ENCODE results near the gene CNIH1. TPM values are rescaled to one million over a fixed set of nuclear protein-coding genes. Genes with fewer than 3 reads are reported as not detected.

The CNIH1 gene
- total RNA-seq, 1 experiment from 2014 or later, result 149 TPM

- no peak for DNase-seq (ENCODE audit: low read depth, low spot score)
- no peak overlapping the region for H3K4me3 ChIP-seq (replicated peaks in 1 of 2; ENCODE audit: low read depth in 1 of 2, low read length in 2 of 2)
- peaks cover 18 to 23% of the 10 kb centered on the region in 2 experiments; a peak in 3 of 4 replicates for H3K36me3 ChIP-seq (ENCODE audit: control insufficient read depth in 1 of 2, insufficient read depth in 2 of 2, low read length in 2 of 2)
- no peaks in the 10 kb centered on the region for H3K9me2 ChIP-seq (ENCODE audit: insufficient read depth)
- POLR2A ChIA-PET, result no interaction called here
- intact Hi-C loops (cut with micrococcal nuclease), result no loop called here
- H3K4me1 ChIP-seq (ENCODE audit: control insufficient read depth in 1 of 2, insufficient read depth in 2 of 2, low read length in 2 of 2), result peaks cover 0 to 6% of the 10 kb centered on the region in 2 experiments; a peak in 1 of 4 replicates
- H2AFZ ChIP-seq (ENCODE audit: low read depth, low read length, poor library complexity, severe bottlenecking), result no peak overlapping the region
- CTCF ChIA-PET, result no interaction called here
- H3K9me3 ChIP-seq (ENCODE audit: control insufficient read depth in 1 of 2, insufficient read depth in 1 of 2, low read depth in 1 of 2, low read length in 2 of 2), result no peaks in the 10 kb centered on the region
- no peaks in the 10 kb centered on the region for H3K27me3 ChIP-seq (ENCODE audit: insufficient read depth, low read length)
- H4K20me1 ChIP-seq (ENCODE audit: insufficient read depth), result no peaks in the 10 kb centered on the region
- H3K79me2 ChIP-seq (ENCODE audit: insufficient read depth, low read length), result peaks cover 9% of the 10 kb centered on the region; the same call in 1 of the 2 replicates
- RAD21 ChIA-PET (ENCODE audit: low non-redundant PET in 1 of 2, low total read pairs in 2 of 2, uncharacterized antibody in 2 of 2, unreplicated experiment in 2 of 2), result no interaction called here
- H3K9ac ChIP-seq (ENCODE audit: low read length), result no peak overlapping the region
- no peak overlapping the region for H3K4me2 ChIP-seq (ENCODE audit: low read length)
- ATAC-seq, result no peak
- no peak overlapping the region for H3K27ac ChIP-seq (ENCODE audit: low read depth, low read length)
- no TSS peak for BruUV-seq (replicated peaks)
- TF ChIP-seq ZFX (IDR thresholded peaks at IDR 0.05) (no peak), SP1 (IDR thresholded peaks at IDR 0.05; ENCODE audit: low read depth) (no peak), CBX3 (IDR thresholded peaks at IDR 0.05; ENCODE audit: low read depth) (no peak), SRF (IDR thresholded peaks at IDR 0.05; ENCODE audit: low read depth) (no peak), EZH2 (IDR thresholded peaks at IDR 0.05) (no peak), ZNF274 (IDR thresholded peaks at IDR 0.05; ENCODE audit: low read depth, low read length) (no peak), EGR1 (IDR thresholded peaks at IDR 0.05; ENCODE audit: low read depth) (no peak), POLR2AphosphoS5 (IDR thresholded peaks at IDR 0.05; ENCODE audit: low read depth, low read length) (no peak), TCF7L2 (IDR thresholded peaks at IDR 0.05; ENCODE audit: borderline replicate concordance, extremely low read depth, insufficient read depth, insufficient read length) (no peak), JUND (IDR thresholded peaks at IDR 0.05) (no peak), ELF1 (IDR thresholded peaks at IDR 0.05; ENCODE audit: borderline replicate concordance, low read depth) (no peak), RAD21 (IDR thresholded peaks at IDR 0.05; ENCODE audit: low read depth) (no peak), FOSL1 (IDR thresholded peaks at IDR 0.05; ENCODE audit: low read depth) (no peak)
- TF ChIP-seq, protein P1, sequence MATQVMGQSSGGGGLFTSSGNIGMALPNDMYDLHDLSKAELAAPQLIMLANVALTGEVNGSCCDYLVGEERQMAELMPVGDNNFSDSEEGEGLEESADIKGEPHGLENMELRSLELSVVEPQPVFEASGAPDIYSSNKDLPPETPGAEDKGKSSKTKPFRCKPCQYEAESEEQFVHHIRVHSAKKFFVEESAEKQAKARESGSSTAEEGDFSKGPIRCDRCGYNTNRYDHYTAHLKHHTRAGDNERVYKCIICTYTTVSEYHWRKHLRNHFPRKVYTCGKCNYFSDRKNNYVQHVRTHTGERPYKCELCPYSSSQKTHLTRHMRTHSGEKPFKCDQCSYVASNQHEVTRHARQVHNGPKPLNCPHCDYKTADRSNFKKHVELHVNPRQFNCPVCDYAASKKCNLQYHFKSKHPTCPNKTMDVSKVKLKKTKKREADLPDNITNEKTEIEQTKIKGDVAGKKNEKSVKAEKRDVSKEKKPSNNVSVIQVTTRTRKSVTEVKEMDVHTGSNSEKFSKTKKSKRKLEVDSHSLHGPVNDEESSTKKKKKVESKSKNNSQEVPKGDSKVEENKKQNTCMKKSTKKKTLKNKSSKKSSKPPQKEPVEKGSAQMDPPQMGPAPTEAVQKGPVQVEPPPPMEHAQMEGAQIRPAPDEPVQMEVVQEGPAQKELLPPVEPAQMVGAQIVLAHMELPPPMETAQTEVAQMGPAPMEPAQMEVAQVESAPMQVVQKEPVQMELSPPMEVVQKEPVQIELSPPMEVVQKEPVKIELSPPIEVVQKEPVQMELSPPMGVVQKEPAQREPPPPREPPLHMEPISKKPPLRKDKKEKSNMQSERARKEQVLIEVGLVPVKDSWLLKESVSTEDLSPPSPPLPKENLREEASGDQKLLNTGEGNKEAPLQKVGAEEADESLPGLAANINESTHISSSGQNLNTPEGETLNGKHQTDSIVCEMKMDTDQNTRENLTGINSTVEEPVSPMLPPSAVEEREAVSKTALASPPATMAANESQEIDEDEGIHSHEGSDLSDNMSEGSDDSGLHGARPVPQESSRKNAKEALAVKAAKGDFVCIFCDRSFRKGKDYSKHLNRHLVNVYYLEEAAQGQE (IDR thresholded peaks at IDR 0.05; ENCODE audit: low read depth), result no peak
These were observed 34.2 kb upstream of the CNIH1 start for GRCh38 chr14:54475187-54475899.
